Measurements from ENCODE around the gene TBX10.
"Not testable (repeated sequence)": the region's sequence is repeated elsewhere in the genome, so short reads cannot be mapped to it uniquely, and the experiment has no call there.

Gene TBX10

GRCh38 chr11:67639438-67639859 is at the start of gene TBX10:
TSS of gene TBX10 (minus strand) at chr11:67639763. CDS start at chr11:67639472, 291 bp downstream.
- in situ Hi-C loops (cut with MboI; ENCODE audit: low sequenced_read_pairs): no loop called here

DNA sequence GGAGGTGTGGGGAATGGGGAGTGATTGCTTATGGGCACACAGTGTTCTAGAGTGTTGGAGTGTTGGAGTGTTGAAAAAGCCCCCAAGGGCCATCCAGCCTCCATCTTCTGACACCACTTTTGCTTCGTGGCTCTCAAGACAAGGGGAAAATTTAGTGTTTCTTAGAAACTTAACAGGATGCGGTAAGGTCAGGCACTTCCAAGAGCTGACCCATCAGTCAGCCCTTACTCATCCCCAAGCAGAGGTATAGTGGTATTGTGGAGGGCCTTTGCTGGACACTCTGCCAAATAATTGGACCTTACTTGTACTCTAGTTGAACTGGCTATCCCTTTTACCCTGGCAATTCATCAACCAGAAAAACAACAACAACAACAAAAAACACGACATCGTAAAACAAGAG is 49.6 kb upstream of the TBX10 start:
- in situ Hi-C loops (cut with MboI; ENCODE audit: low sequenced_read_pairs): no loop called here

DNA sequence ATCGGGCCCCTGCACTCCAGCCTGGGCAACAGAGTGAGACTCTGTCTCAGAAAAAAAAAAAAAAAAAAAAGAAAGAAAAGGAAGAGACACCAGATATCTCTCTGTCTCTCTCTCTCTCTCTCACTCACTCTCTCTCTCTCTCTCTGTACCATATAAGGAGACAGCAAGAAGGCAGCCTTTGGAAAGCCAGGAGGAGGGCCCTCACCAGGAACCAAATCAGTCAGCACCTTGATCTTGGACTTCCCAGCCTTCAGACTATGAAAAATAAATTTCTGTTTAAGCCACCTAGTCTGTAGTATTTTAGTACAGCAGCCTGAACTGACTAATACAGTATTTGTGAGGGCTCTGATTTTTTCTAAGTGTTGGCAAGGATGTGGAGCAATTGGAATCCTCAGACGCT is 48.4 kb upstream of the TBX10 start:
- in situ Hi-C loops (cut with MboI; ENCODE audit: low sequenced_read_pairs): no loop called here

GRCh38 chr11:67685641-67686332 is 46.2 kb upstream of the TBX10 start:
- in situ Hi-C loops (cut with MboI; ENCODE audit: low sequenced_read_pairs): not testable (repeated sequence)

DNA sequence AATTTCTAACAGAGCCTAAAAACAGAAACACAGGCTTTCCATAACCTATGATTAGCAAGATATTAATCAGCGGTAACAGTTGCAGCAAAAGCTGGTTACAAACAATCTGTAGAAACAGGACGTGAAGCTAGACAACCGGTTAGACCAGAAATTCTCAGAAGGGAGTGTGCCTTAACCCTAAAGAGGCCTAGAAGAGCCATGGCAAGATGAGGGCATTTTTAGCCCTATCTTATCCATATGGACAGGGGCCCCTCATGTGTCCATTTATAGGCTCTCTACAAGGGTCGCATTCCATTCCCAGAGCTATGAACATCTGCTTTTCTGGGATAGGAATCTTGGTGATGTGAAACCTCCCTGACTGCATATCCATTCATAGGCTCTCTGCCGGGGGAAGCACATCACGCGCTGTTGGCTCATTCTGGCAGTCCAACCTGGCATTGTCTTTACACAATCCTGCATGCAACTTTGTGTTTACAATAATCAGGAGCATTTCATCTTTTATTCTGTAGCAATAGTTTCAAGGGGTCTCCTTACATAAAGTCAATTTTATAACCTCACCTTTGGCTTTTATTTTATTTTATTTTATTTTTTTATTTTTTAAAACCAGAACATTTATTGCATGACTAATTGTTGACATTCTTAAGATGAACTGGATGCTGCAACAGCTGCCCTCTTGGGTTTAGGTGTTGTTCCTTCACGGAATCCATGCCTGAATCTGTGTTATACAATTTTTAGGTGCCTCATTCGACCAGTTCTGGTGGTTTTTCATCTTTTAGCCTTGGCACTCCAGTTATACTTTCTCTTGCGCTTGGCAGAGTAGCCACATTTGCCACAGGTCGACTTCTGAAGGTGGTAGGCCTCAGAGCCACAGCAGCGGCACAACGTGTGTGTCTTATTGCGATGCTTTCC is 42.8 kb upstream of the TBX10 start:
- in situ Hi-C loops (cut with MboI; ENCODE audit: low sequenced_read_pairs): not testable (repeated sequence)

- in situ Hi-C loops (cut with MboI; ENCODE audit: low sequenced_read_pairs): no loop called here
Observed at GRCh38 chr11:67680696-67681470, 41.3 kb upstream of the TBX10 start.

DNA sequence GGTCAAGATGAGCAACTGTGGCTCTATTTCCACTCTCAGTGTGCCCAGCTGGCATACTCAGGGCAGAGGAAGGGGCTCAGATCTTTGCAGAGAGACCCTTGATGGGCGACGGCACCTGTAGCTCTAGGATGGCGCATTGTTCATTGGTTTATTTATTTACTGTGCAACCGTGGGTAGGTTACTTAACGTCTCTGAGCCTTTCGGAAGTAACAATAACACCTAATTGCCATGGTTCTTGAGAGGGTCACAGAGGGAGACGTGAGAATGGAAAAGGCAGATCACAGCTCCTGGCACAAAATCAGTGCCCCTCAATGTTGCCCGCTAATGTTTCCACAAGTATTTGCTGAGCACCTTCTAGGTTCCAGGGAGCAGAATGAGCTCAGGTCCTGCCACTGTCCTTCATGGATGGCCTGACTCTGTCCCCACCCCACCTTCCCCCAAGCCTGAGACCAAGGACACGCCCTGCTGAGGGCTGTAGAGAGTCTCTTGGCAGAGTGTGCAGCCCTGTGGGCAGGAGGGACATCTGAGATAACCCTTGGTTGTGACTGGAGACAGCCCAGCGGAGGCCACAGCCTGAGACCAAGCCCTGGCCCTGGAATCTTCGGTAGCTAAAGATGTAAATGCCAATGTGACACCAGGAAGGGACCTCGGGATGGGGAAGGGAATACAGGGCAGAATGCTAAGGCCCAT is 35.6 kb upstream of the TBX10 start:
- in situ Hi-C loops (cut with MboI; ENCODE audit: low sequenced_read_pairs): no loop called here

DNA sequence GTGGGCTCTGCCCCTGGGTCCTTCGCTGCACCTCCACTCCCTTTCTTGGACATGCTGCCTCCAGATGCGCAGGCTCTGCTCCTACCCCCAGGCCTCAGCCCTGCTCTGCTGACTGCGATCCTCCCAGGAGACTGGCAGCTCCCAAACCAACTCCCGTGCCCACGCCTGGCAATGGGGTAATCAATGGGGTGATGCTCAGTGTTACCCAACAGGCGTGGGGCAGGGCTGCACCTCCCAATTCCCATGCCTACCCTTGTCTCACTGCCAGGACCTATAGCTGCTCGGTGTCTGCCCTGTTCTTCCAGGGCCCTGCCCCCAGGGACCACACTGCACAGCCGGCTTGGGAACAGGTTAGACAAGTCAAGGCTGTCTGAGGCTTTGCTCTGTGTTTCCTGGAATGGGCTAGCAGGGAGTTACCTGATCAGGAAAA is 34.9 kb upstream of the TBX10 start, which contains the start of gene ALDH3B2:
Gene ALDH3B2 (minus strand): TSS at position 182 of the 430 bp plus-strand sequence. CDS start 7,688 bp downstream, outside the sequence.
- in situ Hi-C loops (cut with MboI; ENCODE audit: low sequenced_read_pairs): no loop called here

DNA sequence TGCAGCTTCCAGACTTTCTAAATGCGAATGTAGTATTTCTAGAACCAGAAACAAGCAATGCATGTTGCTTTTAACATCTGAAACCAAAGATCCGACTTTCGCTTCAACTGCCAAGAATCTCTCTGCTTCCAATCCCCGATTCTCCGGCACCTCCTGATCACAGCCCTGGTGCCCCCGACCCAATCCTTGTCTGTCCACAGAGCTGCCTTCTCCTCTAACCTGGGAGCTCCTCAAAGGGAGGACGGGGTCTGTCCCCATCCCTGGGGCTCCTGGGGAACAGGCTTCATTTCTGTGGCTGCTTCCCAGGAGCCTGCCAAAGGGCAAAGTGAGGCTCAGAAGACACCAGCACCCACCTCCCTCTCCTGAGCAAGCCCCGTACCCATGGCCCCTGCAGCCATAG is 34.3 kb upstream of the TBX10 start:
- in situ Hi-C loops (cut with MboI; ENCODE audit: low sequenced_read_pairs): no loop called here

DNA sequence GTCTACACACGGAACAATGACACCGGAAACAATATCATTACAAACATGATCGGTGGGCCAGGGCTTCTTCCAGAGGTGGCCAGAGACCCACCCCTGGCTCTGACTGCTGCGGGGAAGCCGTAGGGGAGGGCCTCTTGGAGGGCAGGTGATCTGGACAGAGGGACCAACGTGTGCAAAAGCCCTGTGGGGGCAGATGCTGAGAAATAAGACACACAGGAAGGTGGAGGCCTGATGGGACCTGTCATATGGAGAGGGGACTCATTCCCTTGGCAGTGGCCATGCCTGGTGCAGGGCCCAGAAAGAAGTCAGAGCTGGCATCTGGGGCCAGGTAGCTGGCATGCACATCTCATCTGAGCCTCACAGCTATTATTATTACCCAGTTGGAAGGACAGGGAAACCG is 33.8 kb upstream of the TBX10 start:
- in situ Hi-C loops (cut with MboI; ENCODE audit: low sequenced_read_pairs): no loop called here

DNA sequence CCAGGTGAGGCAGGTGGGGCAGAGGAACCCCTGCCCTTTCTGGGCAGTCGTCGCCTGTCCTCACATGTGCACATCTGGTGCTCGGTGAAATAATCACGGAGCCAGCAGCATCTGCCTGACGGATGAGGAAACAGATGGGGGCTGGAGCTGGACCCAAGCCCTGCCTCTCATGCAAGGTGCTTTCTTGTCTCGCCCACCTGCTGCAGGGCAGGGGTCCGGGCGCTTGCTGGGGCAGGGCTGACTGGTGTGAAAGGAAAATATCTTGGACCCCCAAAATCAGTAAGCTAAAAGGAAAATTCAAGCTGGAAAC is 31.6 kb upstream of the TBX10 start:
- in situ Hi-C loops (cut with MboI; ENCODE audit: low sequenced_read_pairs): no loop called here

DNA sequence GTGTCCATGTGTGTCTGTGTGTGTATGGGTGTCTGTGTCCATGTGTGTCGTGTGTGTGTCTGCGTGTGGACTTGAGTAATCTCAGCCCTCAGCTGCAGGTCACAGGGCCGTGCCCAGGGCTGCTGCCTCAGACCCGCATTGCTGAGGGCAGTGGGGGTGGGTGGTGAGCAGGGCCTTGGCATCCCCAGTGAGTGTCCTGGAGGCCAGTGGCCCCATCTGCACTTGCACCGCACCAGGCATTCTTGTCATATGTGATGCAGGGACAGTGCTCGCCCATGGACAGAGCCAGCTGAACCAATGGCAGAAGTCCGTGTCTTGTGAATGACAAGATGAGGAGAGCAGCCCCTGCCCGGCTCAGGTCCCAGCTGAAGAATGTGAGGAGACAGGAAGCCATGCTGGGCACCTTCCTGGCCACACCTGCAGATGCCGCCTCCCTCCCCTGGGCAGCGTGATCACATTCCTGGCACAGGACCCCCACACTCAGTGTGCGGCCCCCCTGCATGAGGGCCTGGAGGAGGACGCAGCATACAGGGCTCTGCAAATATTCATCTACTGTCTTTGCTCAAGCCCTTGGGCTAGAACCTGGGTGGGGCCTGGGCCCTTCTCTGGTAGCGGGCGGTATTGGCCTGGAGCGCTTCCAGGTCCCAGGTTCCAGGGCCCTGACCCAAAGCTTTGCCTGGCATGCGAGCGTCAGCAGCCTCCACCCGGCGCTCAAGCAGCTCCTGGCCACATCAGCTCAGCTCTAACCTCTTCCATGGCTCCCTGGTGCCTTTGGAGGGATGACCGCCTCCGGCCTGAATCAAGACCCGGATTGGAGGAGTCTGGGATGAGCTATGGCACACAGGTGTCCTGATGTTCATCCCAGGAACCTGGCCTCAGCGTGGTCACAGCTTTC is 31.0 kb upstream of the TBX10 start:
- in situ Hi-C loops (cut with MboI; ENCODE audit: low sequenced_read_pairs): no loop called here

GRCh38 chr11:67668192-67668551 is 28.6 kb upstream of the TBX10 start:
- in situ Hi-C loops (cut with MboI; ENCODE audit: low sequenced_read_pairs): no loop called here

DNA sequence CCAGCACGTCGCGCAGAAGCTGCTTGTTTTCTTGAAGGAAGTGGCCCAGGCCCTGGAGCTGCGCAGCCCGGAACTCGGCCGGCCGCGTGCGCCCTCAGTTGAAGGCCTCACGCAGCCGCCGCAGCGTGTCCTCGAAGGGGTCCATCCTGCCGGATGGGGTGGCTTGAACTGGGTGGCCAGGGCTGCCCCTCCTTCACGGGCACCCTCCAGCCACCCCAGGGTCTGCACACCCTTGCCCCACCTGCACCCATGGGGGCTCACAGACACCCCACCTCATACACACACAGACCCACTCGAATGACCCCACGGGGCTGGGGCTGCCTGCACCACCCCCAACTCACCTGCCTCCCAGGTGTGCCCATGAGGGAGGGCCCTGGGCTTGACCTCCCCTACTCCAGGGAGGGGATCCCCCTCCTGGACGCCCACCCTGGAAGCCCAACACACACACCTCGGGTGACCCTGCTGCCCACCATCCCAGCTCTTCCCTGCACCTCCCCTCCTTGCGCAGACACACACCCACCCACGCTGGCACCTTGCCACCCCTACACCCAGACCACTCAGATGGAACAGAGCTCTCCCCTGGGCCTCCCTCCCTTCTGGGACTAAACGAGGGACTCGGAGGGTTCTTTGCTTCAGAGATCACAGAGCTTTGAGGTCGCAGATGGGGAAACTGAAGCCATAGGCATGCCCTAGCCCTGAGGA is 28.1 kb upstream of the TBX10 start:
- in situ Hi-C loops (cut with MboI; ENCODE audit: low sequenced_read_pairs): no loop called here

DNA sequence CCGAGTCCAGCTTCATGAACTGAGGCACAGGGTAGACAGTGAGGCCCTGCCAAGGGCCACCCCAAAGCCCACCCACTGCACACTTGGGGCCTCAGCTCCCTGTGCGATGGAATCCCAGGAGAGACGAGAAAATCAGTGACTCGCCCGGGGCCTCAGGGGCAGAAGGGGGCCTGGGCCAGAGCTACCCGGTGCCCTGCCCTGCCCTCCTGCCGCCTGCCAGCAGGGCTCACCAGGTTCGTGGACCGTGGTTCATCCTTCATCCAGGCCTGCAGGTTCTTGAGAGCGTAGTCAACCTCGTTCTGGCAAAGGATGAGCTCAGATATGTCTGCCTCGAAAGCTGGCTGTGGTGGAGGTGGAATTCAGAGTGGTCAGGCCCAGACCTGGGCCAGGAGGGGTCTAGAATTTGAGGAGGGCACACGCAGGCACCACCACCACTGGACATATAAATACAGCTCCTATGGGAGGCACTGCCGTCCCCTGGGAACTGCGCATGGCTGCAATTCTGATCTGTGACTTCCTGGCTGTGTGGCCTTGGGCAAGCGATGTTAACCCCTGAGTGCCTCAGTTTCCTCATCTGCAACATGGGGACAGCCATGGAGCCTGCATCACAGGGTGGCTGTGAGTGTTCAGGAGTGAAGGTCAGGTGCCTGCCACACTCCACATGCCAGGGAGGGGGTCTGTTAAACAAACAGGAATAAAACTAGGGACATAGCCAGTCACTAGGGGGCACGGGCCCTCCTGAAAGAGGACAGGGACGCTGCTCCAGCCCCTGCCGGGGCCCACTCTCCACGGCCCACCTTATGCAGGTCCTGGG is 27.3 kb upstream of the TBX10 start:
- in situ Hi-C loops (cut with MboI; ENCODE audit: low sequenced_read_pairs): no loop called here

DNA sequence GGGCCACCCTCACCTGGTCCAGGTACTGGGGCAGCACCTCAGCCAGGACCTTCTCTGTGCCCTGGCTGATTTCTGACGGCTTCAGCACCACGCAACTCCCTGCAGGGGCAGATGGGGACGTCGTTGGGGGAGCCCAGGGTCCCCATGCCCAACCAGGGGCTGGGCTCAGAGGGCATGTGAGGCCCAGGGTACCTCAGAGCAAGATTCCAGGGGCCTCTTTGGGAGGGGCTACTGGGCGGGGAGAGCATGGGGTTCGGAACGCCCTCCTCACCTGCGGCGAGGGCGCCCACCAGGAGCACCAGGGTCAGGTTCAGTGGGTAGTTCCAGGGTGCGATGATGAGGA is 26.7 kb upstream of the TBX10 start:
- in situ Hi-C loops (cut with MboI; ENCODE audit: low sequenced_read_pairs): no loop called here

DNA sequence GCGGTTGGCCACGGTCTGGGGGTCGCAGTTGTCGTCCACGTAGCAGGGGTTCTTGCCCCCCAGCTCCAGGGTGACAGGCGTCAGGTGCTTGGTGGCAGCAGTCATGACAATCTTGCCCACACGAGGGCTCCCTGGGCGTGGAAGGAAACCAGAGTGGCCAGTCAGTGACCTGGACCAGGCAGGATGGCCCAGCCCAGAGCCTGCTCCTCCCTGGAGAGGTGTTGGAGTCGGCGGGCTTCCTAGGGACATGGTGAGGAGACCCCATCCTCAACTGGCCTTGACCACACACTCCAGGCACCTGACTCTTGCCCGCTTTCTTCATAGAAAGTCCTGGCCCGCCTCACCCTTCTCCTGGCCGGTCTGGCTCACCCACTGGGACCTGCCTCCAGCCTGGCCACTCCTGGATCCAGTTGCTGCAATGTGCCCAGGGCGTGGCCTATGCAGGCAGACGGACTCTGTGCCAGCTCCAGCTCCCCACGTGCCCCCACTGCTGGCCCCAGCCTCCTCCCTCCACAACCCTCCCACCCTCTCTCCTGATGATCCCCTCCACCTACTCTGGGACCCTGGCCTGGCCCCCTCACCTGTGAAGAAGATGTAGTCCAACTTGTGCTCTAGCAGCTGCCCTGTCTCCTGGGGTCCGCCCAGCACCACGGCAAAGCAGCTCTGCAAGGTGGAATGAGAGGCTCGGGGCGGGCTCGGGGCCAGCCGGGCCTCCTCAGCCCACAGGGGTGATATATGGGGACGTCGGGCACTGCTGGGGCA is 26.2 kb upstream of the TBX10 start:
- in situ Hi-C loops (cut with MboI; ENCODE audit: low sequenced_read_pairs): no loop called here

All from HL-60/S4 treated with phorbol 12-myristate 13-acetate at 8.2 ng/mL for 4 days and 3 days (cell line).